ENCODE results near the gene RHOV. TPM values are rescaled to one million over a fixed set of nuclear protein-coding genes. Genes with fewer than 3 reads are reported as not detected.

Gene RHOV
- total RNA-seq, 1 experiment from 2014 or later: 0.41 TPM

GRCh38 chr15:40904552-40905201, 30.6 kb upstream of the RHOV start:
- DNase-seq (ENCODE audit: low spot score): no peak

GRCh38 chr15:40902605-40903561, 28.8 kb upstream of the RHOV start:
- DNase-seq (ENCODE audit: low spot score): no peak

- no peak for DNase-seq (ENCODE audit: low spot score)
Observed at GRCh38 chr15:40901053-40901443, 27.0 kb upstream of the RHOV start.

GRCh38 chr15:40900256-40901052, 26.4 kb upstream of the RHOV start:
- no peak for DNase-seq (ENCODE audit: low spot score)

- no peak for DNase-seq (ENCODE audit: low spot score)
Observed at GRCh38 chr15:40899536-40900207, 25.6 kb upstream of the RHOV start.

- DNase-seq (ENCODE audit: low spot score): peak; percentile 63
Observed at GRCh38 chr15:40894681-40895448, 20.8 kb upstream of the RHOV start.

- peak; percentile 96 for DNase-seq (ENCODE audit: low spot score)
Observed at GRCh38 chr15:40893733-40894680, 20.0 kb upstream of the RHOV start, which contains the start of gene VPS18. TSS of gene VPS18 (plus strand) at chr15:40894450. CDS start at chr15:40894769, 319 bp downstream.

- DNase-seq (ENCODE audit: low spot score): no peak
Observed at GRCh38 chr15:40893019-40893670, 19.1 kb upstream of the RHOV start.

- DNase-seq (ENCODE audit: low spot score): no peak
Observed at GRCh38 chr15:40892447-40893012, 18.5 kb upstream of the RHOV start.

- no peak for DNase-seq (ENCODE audit: low spot score)
Observed at GRCh38 chr15:40891810-40892446, 17.9 kb upstream of the RHOV start.

GRCh38 chr15:40891138-40891537, 17.1 kb upstream of the RHOV start:
- no peak for DNase-seq (ENCODE audit: low spot score)

GRCh38 chr15:40889112-40889511, 15.1 kb upstream of the RHOV start:
- DNase-seq (ENCODE audit: low spot score): no peak

- DNase-seq (ENCODE audit: low spot score): peak; percentile 1
Observed at GRCh38 chr15:40886586-40886985, 12.6 kb upstream of the RHOV start.

- DNase-seq (ENCODE audit: low spot score): peak; percentile 1
Observed at GRCh38 chr15:40881351-40881750, 7.3 kb upstream of the RHOV start.

- DNase-seq (ENCODE audit: low spot score): no peak
Observed at GRCh38 chr15:40879609-40880008, 5.6 kb upstream of the RHOV start.

GRCh38 chr15:40878785-40879184, 4.8 kb upstream of the RHOV start:
- DNase-seq (ENCODE audit: low spot score): no peak

- no peak for DNase-seq (ENCODE audit: low spot score)
Observed at GRCh38 chr15:40877694-40878093, 3.7 kb upstream of the RHOV start.

All from H4 (cell line).